HG03103 (cell line): Measurements from ENCODE around the gene ANKS1B.

Experiments used
- ATAC-seq: cut with Tn5 transposase; IDR thresholded peaks from one replicate; pipeline ENCODE4 v1.9.1; 2021; ENCODE audit warnings: low read depth; ENCODE audit not compliant: unreplicated experiment

Gene ANKS1B

GRCh38 chr12:98725476-98726247, 1259.1 kb downstream of the ANKS1B start:
- peak; percentile 85 for ATAC-seq

GRCh38 chr12:98724384-98725155, 1260.2 kb downstream of the ANKS1B start:
- no peak for ATAC-seq

GRCh38 chr12:98721204-98721702, 1263.5 kb downstream of the ANKS1B start:
- no peak for ATAC-seq

GRCh38 chr12:98719515-98720504, 1264.9 kb downstream of the ANKS1B start:
- no peak for ATAC-seq

GRCh38 chr12:98714426-98714825, 1270.3 kb downstream of the ANKS1B start:
- no peak for ATAC-seq

- ATAC-seq, result no peak
Measured at GRCh38 chr12:98709022-98709421, 1275.7 kb downstream of the ANKS1B start.

GRCh38 chr12:98701166-98701565, 1283.6 kb downstream of the ANKS1B start:
- ATAC-seq, result no peak

GRCh38 chr12:98699586-98699985, 1285.2 kb downstream of the ANKS1B start:
- ATAC-seq, result no peak

GRCh38 chr12:98698603-98699463, 1285.9 kb downstream of the ANKS1B start:
- peak; percentile 92 for ATAC-seq

GRCh38 chr12:98697209-98697608, 1287.5 kb downstream of the ANKS1B start:
- no peak for ATAC-seq

- ATAC-seq, result no peak
Measured at GRCh38 chr12:98696036-98696646, 1288.6 kb downstream of the ANKS1B start.

GRCh38 chr12:98691351-98691750, 1293.4 kb downstream of the ANKS1B start:
- no peak for ATAC-seq

GRCh38 chr12:98686603-98687002, 1298.1 kb downstream of the ANKS1B start:
- no peak for ATAC-seq
